Peyer's patch (tissue), 4 donors: Measurements from ENCODE around the gene SLPI. TPM values are rescaled to one million over a fixed set of nuclear protein-coding genes. Genes with fewer than 3 reads are reported as not detected.

ENCODE experiments used
- DNase-seq, 3 donors: peaks; one replicate each; pipeline ENCODE4 v3.0.0-alpha.2; 2017 to 2019
- H3K27ac ChIP-seq, 4 donors: fragments of 200-600 bp; sonication (generic); one replicate each; pipeline ENCODE4 v1.5.1; 2016 to 2019
- H3K27me3 ChIP-seq, 2 donors: fragments of 200-600 bp; sonication (generic); one replicate each; pipeline ENCODE4 v1.5.1; 2019
- H3K36me3 ChIP-seq, 3 donors: fragments of 200-600 bp; sonication (generic); one replicate each; pipeline ENCODE4 v1.5.1; 2016 to 2019
- H3K4me1 ChIP-seq, 4 donors: fragments of 200-600 bp; sonication (generic); one replicate each; pipeline ENCODE4 v1.5.1; 2016 to 2019
- H3K4me3 ChIP-seq, 4 donors: fragments of 200-600 bp; sonication (generic); 1 replicate in 3 of 4; 2 replicates in 1 of 4; pipeline ENCODE4 v1.5.1; 2016 to 2019; ENCODE audit warnings: mild to moderate bottlenecking in 1 of 4
- H3K9me3 ChIP-seq, 4 donors: fragments of 200-600 bp; sonication (generic); one replicate each; pipeline ENCODE4 v1.5.1; 2016 to 2019; ENCODE audit warnings: mild to moderate bottlenecking in 1 of 4
- POLR2A ChIP-seq, 2 donors: fragments of 450-650 bp; IDR thresholded peaks; one replicate each; pipeline ENCODE4 v1.5.1; 2017; ENCODE audit warnings: antibody characterized with exemption in 2 of 2, mild to moderate bottlenecking in 2 of 2, moderate library complexity in 2 of 2
- total RNA-seq, 4 donors: library from RNA; depleted of rRNA; stranded (reverse); fragments of >200 nt; gene quantifications; one replicate each; pipeline ENCODE4 v1.1.0, GENCODE V29; 2016
- TF ChIP-seq, protein P1 (sequence below), 6 experiments: fragments of 450-650 bp in 4 of 6; fragments of 200-600 bp in 2 of 6; sonication (generic) in 1 of 6; IDR thresholded peaks; one replicate each; pipeline ENCODE4 v1.5.1; 2017 to 2019; ENCODE audit warnings: antibody characterized with exemption in 6 of 6, mild to moderate bottlenecking in 3 of 6, moderate library complexity in 1 of 6

Gene SLPI
- total RNA-seq, 4 donors from 2014 or later = 8.3 to 28.0 (median 17.8) TPM

- no peak overlapping the region for H3K27ac ChIP-seq
- H3K4me3 ChIP-seq = no peak overlapping the region
- no peaks in the 10 kb centered on the region for H3K36me3 ChIP-seq
- no peaks in the 10 kb centered on the region for H3K27me3 ChIP-seq
- TF ChIP-seq, protein P1, sequence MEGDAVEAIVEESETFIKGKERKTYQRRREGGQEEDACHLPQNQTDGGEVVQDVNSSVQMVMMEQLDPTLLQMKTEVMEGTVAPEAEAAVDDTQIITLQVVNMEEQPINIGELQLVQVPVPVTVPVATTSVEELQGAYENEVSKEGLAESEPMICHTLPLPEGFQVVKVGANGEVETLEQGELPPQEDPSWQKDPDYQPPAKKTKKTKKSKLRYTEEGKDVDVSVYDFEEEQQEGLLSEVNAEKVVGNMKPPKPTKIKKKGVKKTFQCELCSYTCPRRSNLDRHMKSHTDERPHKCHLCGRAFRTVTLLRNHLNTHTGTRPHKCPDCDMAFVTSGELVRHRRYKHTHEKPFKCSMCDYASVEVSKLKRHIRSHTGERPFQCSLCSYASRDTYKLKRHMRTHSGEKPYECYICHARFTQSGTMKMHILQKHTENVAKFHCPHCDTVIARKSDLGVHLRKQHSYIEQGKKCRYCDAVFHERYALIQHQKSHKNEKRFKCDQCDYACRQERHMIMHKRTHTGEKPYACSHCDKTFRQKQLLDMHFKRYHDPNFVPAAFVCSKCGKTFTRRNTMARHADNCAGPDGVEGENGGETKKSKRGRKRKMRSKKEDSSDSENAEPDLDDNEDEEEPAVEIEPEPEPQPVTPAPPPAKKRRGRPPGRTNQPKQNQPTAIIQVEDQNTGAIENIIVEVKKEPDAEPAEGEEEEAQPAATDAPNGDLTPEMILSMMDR (IDR thresholded peaks at IDR 0.05) = no peak
- TF ChIP-seq POLR2A (IDR thresholded peaks at IDR 0.05) = no peak
- H3K9me3 ChIP-seq = no peaks in the 10 kb centered on the region
- H3K4me1 ChIP-seq = peaks cover 0 to 11% (median 7%) of the 10 kb centered on the region in 4 donors
- no peak for DNase-seq
These were observed 43.6 kb upstream of the SLPI start for GRCh38 chr20:45297786-45298497.

- Histone ChIP-seq H3K9me3 (no peaks in the 10 kb centered on the region), H3K4me3 (no peak overlapping the region), H3K27me3 (no peaks in the 10 kb centered on the region), H3K36me3 (no peaks in the 10 kb centered on the region), H3K27ac (no peak overlapping the region), H3K4me1 (peaks cover 0 to 11% (median 7%) of the 10 kb centered on the region in 4 donors)
- no peak for DNase-seq
- TF ChIP-seq, protein P1 (IDR thresholded peaks at IDR 0.05) = no peak
- TF ChIP-seq POLR2A (IDR thresholded peaks at IDR 0.05) = no peak
These were observed 40.3 kb upstream of the SLPI start for GRCh38 chr20:45294659-45295058.

GRCh38 chr20:45294003-45294368 is 39.6 kb upstream of the SLPI start:
- TF ChIP-seq, protein P1 (IDR thresholded peaks at IDR 0.05) = no peak
- no peak for TF ChIP-seq POLR2A (IDR thresholded peaks at IDR 0.05)
- H3K4me3 ChIP-seq = peak overlapping the region in 2 of 4 donors; percentile 47 to 56

DNA sequence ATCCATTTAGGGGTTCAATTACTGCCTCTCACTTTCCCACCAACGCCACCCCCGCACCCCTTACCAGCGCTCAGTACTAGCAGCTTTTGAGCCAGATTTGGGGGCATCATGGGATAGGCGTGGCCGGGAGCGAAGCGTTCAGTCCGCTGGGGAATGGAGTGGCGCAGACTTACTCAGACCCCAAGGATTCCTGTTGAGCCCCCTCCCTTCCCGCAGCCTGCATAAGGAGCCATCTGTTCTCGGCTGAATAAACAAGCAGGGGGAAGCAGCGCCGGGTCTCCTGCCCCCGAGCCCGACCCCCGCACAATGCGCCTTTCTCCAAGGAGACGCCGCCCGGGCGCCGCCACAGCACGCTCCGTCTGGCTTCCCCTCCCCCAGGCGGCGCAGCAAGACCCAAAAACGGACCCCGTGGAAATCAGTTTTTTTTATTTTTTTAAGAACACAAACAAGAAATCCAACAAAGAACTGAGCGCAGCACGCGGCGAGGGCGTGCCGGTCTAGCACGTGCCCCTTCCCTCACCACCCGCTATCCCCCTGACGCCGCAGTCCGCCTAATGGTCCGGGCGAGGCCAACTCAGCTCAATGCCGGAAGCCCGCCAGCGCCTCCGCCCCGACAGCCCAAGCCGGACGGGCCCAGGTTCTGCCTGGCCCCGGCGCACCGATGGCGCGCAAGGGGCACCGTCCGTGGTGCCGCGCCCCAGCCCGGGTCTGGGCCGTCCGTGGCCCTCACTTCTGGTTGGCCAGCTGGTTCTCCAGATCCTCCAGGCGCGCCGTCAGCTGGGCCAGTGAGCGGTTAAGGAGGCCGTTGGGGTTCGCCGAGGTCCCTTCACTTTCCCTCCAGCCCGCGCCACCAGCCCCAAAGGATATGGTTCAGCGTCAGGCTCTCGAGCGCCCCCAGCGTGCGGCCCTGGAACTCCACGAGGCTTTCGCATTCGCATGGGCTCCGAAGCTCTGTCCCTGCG is 39.0 kb upstream of the SLPI start:
- Histone ChIP-seq H3K36me3 (no peaks in the 10 kb centered on the region), H3K9me3 (no peaks in the 10 kb centered on the region), H3K27me3 (no peaks in the 10 kb centered on the region), H3K4me1 (peaks cover 0 to 11% (median 7%) of the 10 kb centered on the region in 4 donors), H3K4me3 (peak overlapping the region; percentile 46 to 75 (median 52)), H3K27ac (peak overlapping the region in 1 of 4 donors; percentile 46)
- peak; percentile 72 to 92 (median 87) for DNase-seq
- no peak for TF ChIP-seq POLR2A (IDR thresholded peaks at IDR 0.05)
- TF ChIP-seq, protein P1 (IDR thresholded peaks at IDR 0.05) = peak; percentile 62 to 97 (median 84)

More at GRCh38 chr20:45294003-45294368, 39.6 kb upstream of the SLPI start:
- DNase-seq = no peak
- H3K27ac ChIP-seq = no peak overlapping the region
- no peaks in the 10 kb centered on the region for H3K27me3 ChIP-seq
- H3K9me3 ChIP-seq = no peaks in the 10 kb centered on the region
- H3K4me1 ChIP-seq = peaks cover 0 to 11% (median 7%) of the 10 kb centered on the region in 4 donors
- no peaks in the 10 kb centered on the region for H3K36me3 ChIP-seq

DNA sequence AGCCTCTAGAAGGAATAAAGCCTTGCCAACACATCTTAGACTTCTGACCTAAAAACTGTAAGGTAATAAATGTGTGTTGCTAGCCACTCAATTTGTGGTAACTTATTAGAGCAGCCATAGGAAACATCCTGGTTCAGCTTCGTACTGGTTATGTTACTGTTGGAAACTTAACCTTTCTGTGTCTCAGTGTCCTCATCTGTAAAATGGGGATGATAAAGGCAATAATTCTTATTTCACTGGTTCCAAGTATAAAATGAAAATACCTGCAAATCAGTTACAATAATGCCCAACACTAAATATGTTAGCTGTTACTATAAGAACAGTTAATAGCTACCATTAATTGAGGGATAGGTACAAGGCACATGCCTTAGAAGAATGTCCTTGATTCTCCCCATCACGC is 38.0 kb upstream of the SLPI start:
- DNase-seq = no peak
- TF ChIP-seq, protein P1 (IDR thresholded peaks at IDR 0.05) = no peak
- no peak for TF ChIP-seq POLR2A (IDR thresholded peaks at IDR 0.05)

More for the DNA sequence above, 38.0 kb upstream of the SLPI start:
- H3K4me3 ChIP-seq = no peak overlapping the region
- no peak overlapping the region for H3K27ac ChIP-seq
- peaks cover 0 to 11% (median 7%) of the 10 kb centered on the region in 4 donors for H3K4me1 ChIP-seq
- H3K36me3 ChIP-seq = no peaks in the 10 kb centered on the region
- H3K9me3 ChIP-seq = no peaks in the 10 kb centered on the region
- no peaks in the 10 kb centered on the region for H3K27me3 ChIP-seq
